SU-DHL-6 (cell line): ENCODE data around the gene SKOR2.

ENCODE experiments used
- H2AFZ ChIP-seq: fragments of 200-600 bp; sonication (generic); 2 replicates; pipeline ENCODE4 v1.6.1; 2014; ENCODE audit warnings: low read depth, mild to moderate bottlenecking, moderate library complexity, mixed read lengths, antibody characterized with exemption, low read length; ENCODE audit not compliant: severe bottlenecking
- H3F3A ChIP-seq: fragments of 200-600 bp; shearing (Covaris generic); 2 replicates; pipeline ENCODE4 v1.6.0; 2016; ENCODE audit warnings: antibody characterized with exemption, mild to moderate bottlenecking; ENCODE audit not compliant: insufficient read depth
- H3K27ac ChIP-seq: fragments of 200-600 bp; sonication (generic); 2 replicates; pipeline ENCODE4 v1.5.1; 2016; ENCODE audit warnings: low read depth, mild to moderate bottlenecking, low read length, moderate library complexity, mixed read lengths
- H3K27me3 ChIP-seq: fragments of 200-600 bp; sonication (generic), shearing (Covaris generic); 2 replicates; pipeline ENCODE4 v1.6.0; 2014; ENCODE audit warnings: mild to moderate bottlenecking, low read length
- H3K36me3 ChIP-seq: fragments of 200-600 bp; sonication (generic); 2 replicates; pipeline ENCODE4 v1.6.1; 2014; ENCODE audit warnings: mild to moderate bottlenecking, low read length, mixed read lengths
- H3K4me2 ChIP-seq: fragments of 300-600, 200-600 bp; shearing (Covaris generic), sonication (generic); 2 replicates; pipeline ENCODE4 v1.6.0; 2014; ENCODE audit warnings: low read length, low read depth, mild to moderate bottlenecking; ENCODE audit not compliant: poor library complexity, severe bottlenecking
- H3K4me3 ChIP-seq: fragments of 200-600 bp; sonication (generic); 2 replicates; pipeline ENCODE4 v1.5.1; 2014; ENCODE audit warnings: antibody characterized with exemption, low read length, mild to moderate bottlenecking, mixed read lengths; ENCODE audit not compliant: insufficient read depth, poor library complexity, severe bottlenecking
- H3K79me2 ChIP-seq: fragments of 200-600 bp; sonication (generic); 2 replicates; pipeline ENCODE4 v1.6.1; 2014; ENCODE audit warnings: mild to moderate bottlenecking, low read length, moderate library complexity; ENCODE audit not compliant: insufficient read depth
- H3K9ac ChIP-seq: fragments of 200-600 bp; sonication (generic); 2 replicates; pipeline ENCODE4 v1.7.0; 2014; ENCODE audit warnings: mild to moderate bottlenecking, low read length
- H3K9me2 ChIP-seq: fragments of 200-600 bp; sonication (generic); replicated peaks from 2 replicates; pipeline ENCODE4 v1.6.1; 2014; ENCODE audit warnings: low read length; ENCODE audit not compliant: insufficient read depth
- H3K9me3 ChIP-seq: fragments of 200-600 bp; sonication (generic); 2 replicates; pipeline ENCODE4 v1.6.1; 2014; ENCODE audit warnings: low read length, mixed read lengths; ENCODE audit not compliant: insufficient read depth
- H4K20me1 ChIP-seq: fragments of 200-600 bp; sonication (generic); 2 replicates; pipeline ENCODE4 v1.6.1; 2014; ENCODE audit warnings: low read depth, mild to moderate bottlenecking, antibody characterized with exemption, low read length, moderate library complexity, mixed read lengths
- EZH2phosphoT487 ChIP-seq: fragments of 200-600 bp; sonication (generic), shearing (Covaris generic); conservative IDR thresholded peaks from 2 replicates; pipeline ENCODE4 v1.6.1; 2018; ENCODE audit warnings: mild to moderate bottlenecking, antibody characterized with exemption, low read length, moderate library complexity, mixed read lengths
- TF ChIP-seq, protein P1 (sequence below): fragments of 200-600 bp; sonication (generic); IDR thresholded peaks from one replicate; pipeline ENCODE4 v1.5.1; 2017; ENCODE audit warnings: antibody characterized with exemption, mild to moderate bottlenecking, low read length, moderate library complexity; ENCODE audit not compliant: insufficient read depth, poor library complexity, severe bottlenecking

The SKOR2 gene

DNA sequence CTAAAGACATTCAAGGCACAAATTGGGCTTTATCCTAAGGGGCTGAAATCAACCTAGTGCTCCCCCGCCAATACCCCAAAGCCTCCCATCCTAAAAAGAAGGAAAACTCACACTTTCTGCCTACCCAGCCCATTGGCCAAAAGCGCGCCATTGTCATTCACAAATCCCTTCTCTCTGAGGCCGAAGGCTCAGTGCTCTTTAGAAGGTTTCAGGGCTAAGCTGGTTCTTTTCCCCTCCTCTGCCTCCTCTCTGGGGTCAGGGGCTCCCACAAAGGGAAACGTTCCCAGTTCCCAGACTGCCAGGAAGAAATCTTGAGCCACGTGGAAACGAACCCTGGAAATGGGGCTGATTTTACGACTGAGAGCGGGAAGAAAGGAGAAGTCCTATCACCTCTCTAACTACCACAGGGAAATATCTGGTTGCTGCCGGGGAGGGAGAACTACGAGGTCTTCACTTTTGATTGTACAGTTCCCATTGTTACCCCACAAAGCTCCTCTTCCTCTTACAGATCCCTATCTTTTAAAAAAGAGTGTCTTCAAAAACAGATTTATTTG lies 1.7 kb upstream of the SKOR2 start:
- Histone ChIP-seq H4K20me1 (no peaks in the 10 kb centered on the region), H3K27ac (no peak overlapping the region), H3F3A (no peaks in the 10 kb centered on the region), H3K36me3 (no peaks in the 10 kb centered on the region), H3K9me2 (no peaks in the 10 kb centered on the region), H3K9ac (no peak overlapping the region), H2AFZ (no peak overlapping the region), H3K4me2 (no peak overlapping the region), H3K4me3 (no peak overlapping the region), H3K27me3 (no peaks in the 10 kb centered on the region), H3K9me3 (no peaks in the 10 kb centered on the region), H3K79me2 (no peaks in the 10 kb centered on the region)
- 0 out of 2 replicates have a peak, but pooled peaks have one; percentile 24 for TF ChIP-seq EZH2phosphoT487
- TF ChIP-seq, protein P1, sequence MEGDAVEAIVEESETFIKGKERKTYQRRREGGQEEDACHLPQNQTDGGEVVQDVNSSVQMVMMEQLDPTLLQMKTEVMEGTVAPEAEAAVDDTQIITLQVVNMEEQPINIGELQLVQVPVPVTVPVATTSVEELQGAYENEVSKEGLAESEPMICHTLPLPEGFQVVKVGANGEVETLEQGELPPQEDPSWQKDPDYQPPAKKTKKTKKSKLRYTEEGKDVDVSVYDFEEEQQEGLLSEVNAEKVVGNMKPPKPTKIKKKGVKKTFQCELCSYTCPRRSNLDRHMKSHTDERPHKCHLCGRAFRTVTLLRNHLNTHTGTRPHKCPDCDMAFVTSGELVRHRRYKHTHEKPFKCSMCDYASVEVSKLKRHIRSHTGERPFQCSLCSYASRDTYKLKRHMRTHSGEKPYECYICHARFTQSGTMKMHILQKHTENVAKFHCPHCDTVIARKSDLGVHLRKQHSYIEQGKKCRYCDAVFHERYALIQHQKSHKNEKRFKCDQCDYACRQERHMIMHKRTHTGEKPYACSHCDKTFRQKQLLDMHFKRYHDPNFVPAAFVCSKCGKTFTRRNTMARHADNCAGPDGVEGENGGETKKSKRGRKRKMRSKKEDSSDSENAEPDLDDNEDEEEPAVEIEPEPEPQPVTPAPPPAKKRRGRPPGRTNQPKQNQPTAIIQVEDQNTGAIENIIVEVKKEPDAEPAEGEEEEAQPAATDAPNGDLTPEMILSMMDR = no peak

DNA sequence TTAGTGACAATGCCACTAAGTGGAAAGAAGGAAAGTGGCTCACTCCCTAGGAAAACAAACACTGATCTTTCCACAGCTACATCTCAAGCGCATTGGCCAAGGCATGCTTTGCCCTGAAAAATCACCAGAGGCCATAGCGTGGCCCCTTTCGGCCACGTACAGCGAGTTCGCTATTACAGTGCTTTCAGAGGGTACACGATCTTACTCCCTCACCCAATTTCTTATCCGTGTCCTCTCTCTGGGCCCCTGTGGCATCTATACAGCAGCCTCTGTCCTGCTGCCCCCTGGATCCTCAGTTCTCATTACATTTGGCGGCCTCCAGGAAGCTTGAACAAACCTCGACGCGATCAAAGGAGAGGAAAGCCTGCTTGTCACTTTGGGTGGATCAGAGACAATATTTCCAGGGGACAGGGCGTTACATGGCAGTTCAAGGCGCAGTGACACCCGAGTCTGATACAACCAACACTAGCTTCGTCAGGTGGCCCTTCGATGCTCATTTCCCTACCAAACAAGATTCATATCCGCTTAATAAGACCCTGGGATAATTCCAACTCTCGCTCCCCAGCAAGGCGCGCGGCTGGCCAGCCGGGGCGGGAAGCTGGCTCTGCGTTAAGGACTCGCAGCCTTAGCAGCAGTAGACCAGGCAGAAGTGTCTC lies 941 bp downstream of the SKOR2 start:
- TF ChIP-seq, protein P1 = no peak
- no peak for TF ChIP-seq EZH2phosphoT487
- H3K9me3 ChIP-seq = no peaks in the 10 kb centered on the region
- no peak overlapping the region for H3K9ac ChIP-seq
- H3K36me3 ChIP-seq = no peaks in the 10 kb centered on the region
- H2AFZ ChIP-seq = no peak overlapping the region
- H3K4me3 ChIP-seq = no peak overlapping the region
- H3F3A ChIP-seq = no peaks in the 10 kb centered on the region
- H4K20me1 ChIP-seq = no peaks in the 10 kb centered on the region
- no peaks in the 10 kb centered on the region for H3K9me2 ChIP-seq
- H3K27me3 ChIP-seq = no peaks in the 10 kb centered on the region
- no peak overlapping the region for H3K4me2 ChIP-seq
- no peak overlapping the region for H3K27ac ChIP-seq
- H3K79me2 ChIP-seq = no peaks in the 10 kb centered on the region

DNA sequence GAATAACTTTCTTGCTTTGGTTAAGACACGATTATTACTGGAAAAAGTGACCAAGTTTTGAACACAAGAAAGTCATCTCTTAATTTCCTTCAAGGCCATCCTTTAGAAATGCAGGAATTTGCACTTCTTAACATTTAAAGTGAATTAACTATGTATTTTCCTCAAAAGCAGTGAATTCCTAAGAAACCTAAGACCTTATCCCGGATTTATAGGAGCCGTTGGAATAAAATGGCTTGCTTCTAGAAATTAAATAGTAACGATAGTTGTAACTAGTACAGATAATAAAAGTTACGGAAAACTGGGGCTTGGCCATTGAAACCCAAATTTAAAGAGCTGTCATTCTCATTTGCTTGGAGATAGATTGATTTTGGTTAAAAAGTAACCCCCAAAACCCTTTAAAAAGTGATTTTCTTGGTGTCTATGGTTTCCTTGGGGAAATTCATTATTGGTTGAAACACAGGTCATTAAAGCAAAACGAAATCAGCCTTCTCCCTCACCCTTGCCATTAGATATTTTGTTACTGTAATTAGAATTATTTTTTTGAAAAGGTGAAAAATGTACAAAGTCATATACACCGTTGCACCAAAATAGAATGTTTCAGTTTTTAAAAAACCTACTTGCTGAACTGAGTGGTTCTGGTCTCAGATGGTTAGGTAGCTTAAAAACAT lies 2.0 kb downstream of the SKOR2 start:
- Histone ChIP-seq H3K9me3 (no peaks in the 10 kb centered on the region), H3K36me3 (no peaks in the 10 kb centered on the region), H2AFZ (no peak overlapping the region), H3K27ac (no peak overlapping the region), H3K4me2 (no peak overlapping the region), H3F3A (no peaks in the 10 kb centered on the region), H3K4me3 (no peak overlapping the region), H3K79me2 (no peaks in the 10 kb centered on the region), H4K20me1 (no peaks in the 10 kb centered on the region), H3K27me3 (no peaks in the 10 kb centered on the region), H3K9me2 (no peaks in the 10 kb centered on the region), H3K9ac (no peak overlapping the region)
- TF ChIP-seq EZH2phosphoT487 = no peak
- TF ChIP-seq, protein P1 = no peak
